Uterus (tissue), 4 donors: ENCODE results near the gene NECTIN4. TPM values are rescaled to one million over a fixed set of nuclear protein-coding genes. Genes with fewer than 3 reads are reported as not detected.

ENCODE experiments used
- DNase-seq, 2 donors: peaks; one replicate each; pipeline ENCODE4 v3.0.0-alpha.2; 2019 to 2020
- H3K27ac ChIP-seq, 2 donors: fragments of 200-600 bp; sonication (generic); 1 replicate in 1 of 2; 2 replicates in 1 of 2; pipeline ENCODE4 v1.5.1; 2016 to 2018
- H3K27me3 ChIP-seq, 2 donors: fragments of 200-600 bp; sonication (generic); one replicate each; pipeline ENCODE4 v1.5.1; 2018 to 2019; ENCODE audit warnings: control low read depth in 1 of 2
- H3K36me3 ChIP-seq, 2 donors: fragments of 200-600 bp; sonication (generic); one replicate each; pipeline ENCODE4 v1.5.1; 2019; ENCODE audit warnings: control low read depth in 1 of 2
- H3K4me1 ChIP-seq, 2 donors: fragments of 200-600 bp; sonication (generic); one replicate each; pipeline ENCODE4 v1.5.1; 2018 to 2019; ENCODE audit warnings: control low read depth in 1 of 2
- H3K4me3 ChIP-seq, 2 donors: fragments of 200-600 bp; sonication (generic); 1 replicate in 1 of 2; 2 replicates in 1 of 2; pipeline ENCODE4 v1.5.1; 2018 to 2019; ENCODE audit warnings: mild to moderate bottlenecking in 1 of 2
- H3K9me3 ChIP-seq, 2 donors: fragments of 200-600 bp; sonication (generic); one replicate each; pipeline ENCODE4 v1.5.1; 2019; ENCODE audit warnings: control low read depth in 1 of 2
- POLR2A ChIP-seq, 2 donors: fragments of 450-650 bp; IDR thresholded peaks; one replicate each; pipeline ENCODE4 v1.6.1; 2016; ENCODE audit warnings: antibody characterized with exemption in 2 of 2, mild to moderate bottlenecking in 1 of 2, moderate library complexity in 1 of 2
- intact Hi-C: fragments of 100-400 bp; cut with DNase I; formaldehyde crosslinking; loops from one replicate; pipeline ENCODE4 v1.15.1; 2023; ENCODE audit warnings: low total_unique reads
- total RNA-seq, 4 donors: library from RNA; depleted of rRNA in 3 of 4; stranded (reverse); fragments of >200 nt in 3 of 4; gene quantifications; one replicate each; pipeline versions ENCODE4 v1.1.0 to v1.2.4, GENCODE V29; 2014 to 2023
- TF ChIP-seq, protein P1 (sequence below), 4 experiments: fragments of 200-600 bp in 2 of 4; fragments of 450-650 bp in 2 of 4; sonication (generic) in 2 of 4; IDR thresholded peaks; one replicate each; pipeline ENCODE4 v1.5.1; 2016 to 2019; ENCODE audit warnings: antibody characterized with exemption in 4 of 4, mild to moderate bottlenecking in 2 of 4, moderate library complexity in 1 of 4
- donor health status: DM: yes; HTN: yes; CAD: no.

The NECTIN4 gene
- total RNA-seq, 4 donors from 2014 or later, result 2.1 TPM; not detected in 3

DNA sequence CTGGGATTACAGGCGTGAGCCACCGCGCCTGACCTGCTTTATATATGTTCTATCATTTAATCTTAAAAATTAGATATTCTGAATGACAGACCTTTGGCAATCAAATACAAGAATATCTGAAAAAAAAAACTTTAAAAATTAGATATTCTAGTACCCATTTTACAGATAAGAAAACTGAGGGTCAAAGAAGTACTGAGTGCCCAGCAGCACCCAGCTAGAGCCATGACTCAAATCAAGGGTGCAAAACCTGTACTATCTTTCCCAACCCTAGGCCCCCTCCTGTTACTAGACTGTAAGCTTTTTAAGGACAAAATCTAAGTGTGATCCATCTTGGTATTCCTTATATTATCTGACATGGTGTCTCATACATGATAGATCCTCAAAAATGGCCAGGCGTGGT is 27.9 kb downstream of the NECTIN4 start:
- no peaks in the 10 kb centered on the region for H3K4me1 ChIP-seq
- TF ChIP-seq, protein P1, sequence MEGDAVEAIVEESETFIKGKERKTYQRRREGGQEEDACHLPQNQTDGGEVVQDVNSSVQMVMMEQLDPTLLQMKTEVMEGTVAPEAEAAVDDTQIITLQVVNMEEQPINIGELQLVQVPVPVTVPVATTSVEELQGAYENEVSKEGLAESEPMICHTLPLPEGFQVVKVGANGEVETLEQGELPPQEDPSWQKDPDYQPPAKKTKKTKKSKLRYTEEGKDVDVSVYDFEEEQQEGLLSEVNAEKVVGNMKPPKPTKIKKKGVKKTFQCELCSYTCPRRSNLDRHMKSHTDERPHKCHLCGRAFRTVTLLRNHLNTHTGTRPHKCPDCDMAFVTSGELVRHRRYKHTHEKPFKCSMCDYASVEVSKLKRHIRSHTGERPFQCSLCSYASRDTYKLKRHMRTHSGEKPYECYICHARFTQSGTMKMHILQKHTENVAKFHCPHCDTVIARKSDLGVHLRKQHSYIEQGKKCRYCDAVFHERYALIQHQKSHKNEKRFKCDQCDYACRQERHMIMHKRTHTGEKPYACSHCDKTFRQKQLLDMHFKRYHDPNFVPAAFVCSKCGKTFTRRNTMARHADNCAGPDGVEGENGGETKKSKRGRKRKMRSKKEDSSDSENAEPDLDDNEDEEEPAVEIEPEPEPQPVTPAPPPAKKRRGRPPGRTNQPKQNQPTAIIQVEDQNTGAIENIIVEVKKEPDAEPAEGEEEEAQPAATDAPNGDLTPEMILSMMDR (IDR thresholded peaks at IDR 0.05), result no peak
- no peak for TF ChIP-seq POLR2A (IDR thresholded peaks at IDR 0.05)
- no peaks in the 10 kb centered on the region for H3K27me3 ChIP-seq
- no peaks in the 10 kb centered on the region for H3K36me3 ChIP-seq
- no peaks in the 10 kb centered on the region for H3K9me3 ChIP-seq
- no peak overlapping the region for H3K27ac ChIP-seq
- DNase-seq, result no peak
- intact Hi-C loops, result no loop called here
- H3K4me3 ChIP-seq, result no peak overlapping the region

DNA sequence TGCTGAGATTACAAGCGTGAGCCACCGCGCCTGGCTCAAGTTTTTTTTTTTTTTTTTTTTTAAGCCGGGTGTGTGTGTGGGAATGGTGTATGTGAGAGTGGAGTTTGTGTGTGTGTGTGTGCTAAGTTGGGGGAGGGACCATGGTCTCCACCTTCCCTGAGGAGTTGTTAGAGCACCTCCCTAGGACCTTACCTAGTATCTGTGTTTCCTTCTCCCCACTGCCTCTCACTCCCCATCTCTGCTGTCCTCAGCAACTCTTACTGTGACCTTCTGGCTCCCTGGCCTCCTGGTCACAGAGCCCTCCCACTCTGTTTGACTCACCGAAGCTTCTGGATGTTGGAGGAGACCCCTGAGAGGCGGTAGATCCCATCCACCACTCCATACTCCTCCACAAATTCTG is 30.1 kb downstream of the NECTIN4 start:
- Histone ChIP-seq H3K27me3 (no peaks in the 10 kb centered on the region), H3K4me3 (no peak overlapping the region), H3K36me3 (no peaks in the 10 kb centered on the region), H3K4me1 (no peaks in the 10 kb centered on the region), H3K27ac (no peak overlapping the region), H3K9me3 (no peaks in the 10 kb centered on the region)
- no peak for DNase-seq
- TF ChIP-seq POLR2A (IDR thresholded peaks at IDR 0.05), result no peak
- TF ChIP-seq, protein P1 (IDR thresholded peaks at IDR 0.05), result no peak
- intact Hi-C loops, result no loop called here

DNA sequence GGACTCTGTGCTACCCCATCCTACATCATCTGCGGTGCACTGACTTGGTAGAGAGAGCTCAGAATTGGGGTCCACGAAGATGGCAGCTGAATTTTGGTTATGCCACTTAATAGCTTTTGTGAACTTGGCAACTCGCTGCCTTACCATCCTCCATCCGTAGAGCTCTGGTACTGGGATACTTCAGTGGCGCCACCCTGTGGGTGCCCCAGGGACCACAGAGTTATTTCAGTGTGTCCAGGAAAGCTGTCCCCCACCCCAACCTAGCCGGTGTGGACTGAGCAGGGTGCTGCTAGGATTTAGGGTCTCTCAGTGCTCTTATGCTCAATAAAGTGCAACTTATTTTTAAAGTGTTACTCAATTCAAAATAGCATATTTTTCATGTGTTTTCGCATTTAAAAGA is 34.6 kb downstream of the NECTIN4 start:
- Histone ChIP-seq H3K36me3 (no peaks in the 10 kb centered on the region), H3K27ac (no peak overlapping the region), H3K27me3 (no peaks in the 10 kb centered on the region), H3K4me1 (no peaks in the 10 kb centered on the region), H3K9me3 (no peaks in the 10 kb centered on the region), H3K4me3 (no peak overlapping the region)
- TF ChIP-seq, protein P1 (IDR thresholded peaks at IDR 0.05), result no peak
- TF ChIP-seq POLR2A (IDR thresholded peaks at IDR 0.05), result no peak
- no peak for DNase-seq
- intact Hi-C loops, result no loop called here

DNA sequence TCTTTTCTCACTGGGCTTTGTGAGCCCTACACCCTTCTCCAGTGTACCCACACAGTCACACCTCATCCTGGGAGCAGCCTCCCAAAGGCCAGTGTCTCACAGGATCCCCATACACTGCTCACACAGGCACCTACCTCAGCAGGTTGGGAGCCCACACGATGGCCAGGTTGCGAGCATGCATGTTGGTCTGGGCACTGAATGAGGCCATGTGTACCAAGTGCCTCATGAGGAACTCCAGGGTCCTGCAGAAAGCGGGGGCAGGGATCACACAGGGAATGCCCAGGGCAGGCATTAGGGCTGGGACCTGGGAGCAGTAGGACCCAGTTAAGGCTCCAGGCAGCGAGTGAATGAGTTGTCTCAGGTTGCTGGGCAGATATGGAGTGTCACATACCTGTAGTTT is 35.1 kb downstream of the NECTIN4 start:
- intact Hi-C loops, result no loop called here
- H3K9me3 ChIP-seq, result no peaks in the 10 kb centered on the region
- no peak overlapping the region for H3K27ac ChIP-seq
- no peaks in the 10 kb centered on the region for H3K27me3 ChIP-seq
- H3K4me1 ChIP-seq, result no peaks in the 10 kb centered on the region
- DNase-seq, result no peak
- H3K36me3 ChIP-seq, result no peaks in the 10 kb centered on the region
- no peak overlapping the region for H3K4me3 ChIP-seq
- TF ChIP-seq, protein P1 (IDR thresholded peaks at IDR 0.05), result no peak

DNA sequence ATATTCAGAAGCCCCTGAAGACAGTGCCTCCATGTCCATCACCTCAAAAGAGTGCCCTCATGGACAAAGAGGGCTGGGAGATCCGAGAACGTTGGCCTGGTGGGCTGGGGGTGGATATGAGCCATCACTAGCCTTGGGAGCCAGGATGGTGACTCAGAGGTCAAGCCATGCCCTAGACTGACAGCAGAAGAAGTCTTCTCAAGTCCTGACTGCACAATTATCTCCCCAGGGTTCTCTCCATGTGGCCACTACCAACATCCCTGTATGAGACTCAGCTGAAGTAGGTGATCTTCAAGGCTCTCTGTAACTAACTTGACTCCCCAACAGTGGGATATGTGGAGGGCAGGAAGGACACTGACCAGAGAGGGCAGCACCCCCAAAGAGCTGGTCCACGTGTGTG is 36.5 kb downstream of the NECTIN4 start:
- DNase-seq, result no peak
- intact Hi-C loops, result no loop called here
- Histone ChIP-seq H3K4me3 (no peak overlapping the region), H3K27ac (no peak overlapping the region), H3K9me3 (no peaks in the 10 kb centered on the region), H3K27me3 (no peaks in the 10 kb centered on the region), H3K36me3 (no peaks in the 10 kb centered on the region), H3K4me1 (no peaks in the 10 kb centered on the region)
- TF ChIP-seq, protein P1 (IDR thresholded peaks at IDR 0.05), result no peak
- no peak for TF ChIP-seq POLR2A (IDR thresholded peaks at IDR 0.05)
